GM12874 (cell line): ENCODE measurements around the gene FSTL1.

Source experiments
- TF ChIP-seq, protein P1 (sequence below): IDR thresholded peaks from 2 replicates; pipeline ENCODE4 v1.5.1; 2011; ENCODE audit warnings: low read depth, mild to moderate bottlenecking, control low read depth, low read length, moderate library complexity; ENCODE audit not compliant: insufficient read depth

The FSTL1 gene

DNA sequence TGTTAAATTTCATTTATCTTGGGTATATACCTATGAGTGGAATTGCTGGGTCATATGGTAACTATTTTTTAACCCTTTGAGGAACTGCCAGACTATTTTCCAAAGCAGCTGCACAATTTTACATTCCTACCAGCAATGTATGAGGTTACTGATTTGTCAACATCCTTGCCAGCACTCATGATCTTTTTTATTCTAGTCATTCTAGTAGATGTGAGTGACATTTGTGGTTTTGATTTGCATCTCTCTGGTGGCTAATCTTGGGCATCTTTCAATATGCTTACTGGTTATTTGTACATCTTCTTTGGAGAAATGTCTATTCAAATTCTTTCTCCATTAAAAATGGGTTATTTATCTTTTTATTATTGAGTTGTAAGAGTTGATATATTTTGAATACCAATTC is 80.3 kb downstream of the FSTL1 start:
- TF ChIP-seq, protein P1, sequence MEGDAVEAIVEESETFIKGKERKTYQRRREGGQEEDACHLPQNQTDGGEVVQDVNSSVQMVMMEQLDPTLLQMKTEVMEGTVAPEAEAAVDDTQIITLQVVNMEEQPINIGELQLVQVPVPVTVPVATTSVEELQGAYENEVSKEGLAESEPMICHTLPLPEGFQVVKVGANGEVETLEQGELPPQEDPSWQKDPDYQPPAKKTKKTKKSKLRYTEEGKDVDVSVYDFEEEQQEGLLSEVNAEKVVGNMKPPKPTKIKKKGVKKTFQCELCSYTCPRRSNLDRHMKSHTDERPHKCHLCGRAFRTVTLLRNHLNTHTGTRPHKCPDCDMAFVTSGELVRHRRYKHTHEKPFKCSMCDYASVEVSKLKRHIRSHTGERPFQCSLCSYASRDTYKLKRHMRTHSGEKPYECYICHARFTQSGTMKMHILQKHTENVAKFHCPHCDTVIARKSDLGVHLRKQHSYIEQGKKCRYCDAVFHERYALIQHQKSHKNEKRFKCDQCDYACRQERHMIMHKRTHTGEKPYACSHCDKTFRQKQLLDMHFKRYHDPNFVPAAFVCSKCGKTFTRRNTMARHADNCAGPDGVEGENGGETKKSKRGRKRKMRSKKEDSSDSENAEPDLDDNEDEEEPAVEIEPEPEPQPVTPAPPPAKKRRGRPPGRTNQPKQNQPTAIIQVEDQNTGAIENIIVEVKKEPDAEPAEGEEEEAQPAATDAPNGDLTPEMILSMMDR = no peak

DNA sequence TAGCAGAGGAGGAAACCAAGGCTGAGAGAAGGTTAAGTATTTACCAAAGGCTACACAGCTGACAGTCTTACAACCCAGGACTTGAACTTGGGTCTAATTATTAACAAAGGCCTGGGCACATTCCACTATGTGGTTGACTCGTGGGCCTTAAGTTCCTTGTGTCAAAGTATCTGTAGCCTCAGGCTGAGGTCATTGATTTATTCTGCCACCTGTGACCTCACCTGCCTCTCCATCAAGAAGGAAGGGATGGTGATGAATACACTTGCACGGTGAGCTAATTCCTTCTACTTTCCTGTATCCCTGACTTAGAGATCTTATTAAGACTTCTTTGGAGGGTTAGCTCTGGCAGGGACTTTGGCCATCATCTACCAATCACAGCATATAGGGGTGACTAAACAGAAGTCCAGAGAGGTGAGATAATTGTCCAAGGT is 81.7 kb downstream of the FSTL1 start:
- TF ChIP-seq, protein P1 = no peak

DNA sequence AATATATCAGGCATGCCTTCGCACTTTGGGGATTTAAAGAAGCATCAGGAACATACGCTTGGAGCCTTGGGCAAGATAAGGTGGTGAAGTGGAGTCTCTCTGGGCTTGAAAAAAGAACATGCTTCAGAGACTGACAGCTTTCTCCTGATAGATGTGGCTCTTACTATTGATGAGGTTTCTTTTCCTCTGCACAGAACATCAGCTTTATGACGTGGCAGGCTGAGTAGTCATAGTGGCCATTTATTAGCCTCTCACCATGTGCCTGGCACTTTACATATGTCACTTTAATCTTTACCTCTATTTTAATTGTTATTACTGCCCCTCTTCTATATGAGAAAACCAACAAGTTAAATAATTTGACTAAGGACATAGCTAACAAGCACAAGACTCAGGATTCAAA is 82.6 kb downstream of the FSTL1 start:
- TF ChIP-seq, protein P1 = no peak

DNA sequence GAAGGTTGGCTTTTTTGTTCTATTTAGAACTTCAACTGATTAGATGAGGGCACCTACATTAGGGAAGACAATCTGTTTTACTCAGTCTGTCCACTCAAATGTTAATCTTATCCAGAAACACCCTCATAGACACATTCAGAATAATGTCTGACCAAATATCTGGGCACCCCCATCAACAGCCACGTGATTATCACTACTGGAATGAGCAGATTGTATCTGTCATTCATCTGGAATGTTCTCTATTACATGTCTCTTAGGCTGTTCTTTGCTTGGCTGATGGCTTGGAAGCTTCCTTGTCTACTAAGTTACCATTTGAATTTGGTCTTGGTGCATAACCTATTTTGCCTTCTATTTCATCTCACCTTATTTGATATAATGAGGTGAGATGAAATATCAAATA is 86.0 kb downstream of the FSTL1 start:
- TF ChIP-seq, protein P1 = no peak

DNA sequence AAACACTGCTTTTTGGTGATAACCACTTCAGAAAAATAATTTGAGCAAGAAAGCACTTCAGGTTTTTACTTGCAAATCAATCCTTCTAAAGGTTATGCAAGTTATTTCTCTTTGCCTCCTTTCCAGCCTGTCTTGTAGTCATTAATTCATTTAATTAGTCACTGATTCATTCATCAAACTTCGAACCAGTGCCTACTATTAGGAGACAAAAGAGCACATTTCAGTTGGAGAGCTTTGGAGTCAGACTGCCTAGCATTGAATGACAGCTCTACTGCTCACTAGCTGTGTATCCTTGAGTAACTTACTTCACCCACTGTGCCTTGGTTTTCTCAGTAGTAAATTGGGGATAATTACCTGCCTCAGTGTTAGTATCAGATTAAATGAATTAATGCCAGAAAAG is 86.7 kb downstream of the FSTL1 start:
- TF ChIP-seq, protein P1 = no peak

DNA sequence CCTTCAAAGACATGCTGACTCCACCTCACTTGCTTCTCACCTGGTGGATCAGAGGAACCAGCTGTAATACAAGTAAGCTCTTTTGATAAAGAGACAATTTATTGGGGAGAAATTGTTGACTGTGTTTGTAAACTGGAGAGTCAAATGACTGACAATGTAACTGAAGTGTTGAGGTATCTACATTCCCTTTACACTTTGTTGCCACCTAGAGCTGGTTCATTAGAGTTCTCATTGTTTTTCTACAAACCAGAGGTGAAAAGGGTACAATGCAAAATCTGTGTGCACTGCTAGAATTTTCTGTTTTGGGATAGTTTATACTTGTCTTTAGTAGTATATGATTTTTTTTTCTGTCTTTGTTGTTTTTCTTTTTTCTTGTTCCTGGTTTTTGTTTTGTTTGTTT is 93.0 kb downstream of the FSTL1 start:
- TF ChIP-seq, protein P1 = no peak

DNA sequence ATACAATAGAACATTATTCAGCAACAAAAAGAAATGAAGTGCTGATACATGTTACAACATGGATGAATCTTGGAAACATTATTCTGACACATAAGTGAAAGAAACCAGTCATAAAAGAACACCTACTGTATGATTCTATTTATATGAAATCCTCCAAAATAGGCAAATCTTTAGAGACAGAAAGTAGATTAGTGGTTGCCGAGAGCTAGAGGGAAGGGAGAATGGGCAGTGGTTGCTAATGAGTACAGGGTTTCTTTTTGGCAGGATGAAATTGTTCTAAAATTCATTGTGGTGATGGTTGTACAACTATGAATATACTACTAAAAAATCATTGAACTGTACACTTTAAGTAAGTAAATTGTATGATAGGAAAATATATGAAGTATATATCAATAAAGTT is 95.3 kb downstream of the FSTL1 start:
- TF ChIP-seq, protein P1 = no peak

DNA sequence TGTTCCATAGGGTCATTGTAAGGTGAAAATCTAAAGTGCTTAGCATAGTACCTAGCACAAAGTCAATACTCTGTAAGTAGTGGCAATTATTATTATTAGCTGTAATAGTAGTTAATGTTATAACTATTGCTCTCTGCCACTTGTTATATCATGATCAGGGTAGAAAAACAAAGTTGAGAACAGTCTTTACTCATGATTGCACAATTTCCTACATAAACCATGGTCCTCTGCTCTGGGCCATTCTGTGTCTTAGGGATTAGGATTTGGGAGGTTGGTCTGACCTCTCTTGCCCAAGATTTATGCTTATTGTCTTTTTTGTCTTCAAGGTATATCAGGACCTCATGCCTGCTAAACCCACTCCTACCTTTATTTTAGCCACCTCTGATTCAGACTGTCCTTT is 97.3 kb downstream of the FSTL1 start:
- TF ChIP-seq, protein P1 = no peak
